Measurements from ENCODE around the gene SREBF2. TPM values are rescaled to one million over a fixed set of nuclear protein-coding genes. Genes with fewer than 3 reads are reported as not detected.

SREBF2 gene
- total and polyA plus RNA-seq, 2 experiments from 2014 or later, result 113 to 114 TPM

- Histone ChIP-seq H3K4me1 (ENCODE audit: insufficient read depth) (peaks cover 23% of the 10 kb centered on the region), H2AFZ (no peak overlapping the region), H3K27ac (no peak overlapping the region), H3K36me3 (replicated peaks; ENCODE audit: insufficient read depth, low read depth) (no peaks in the 10 kb centered on the region), H3K79me2 (no peaks in the 10 kb centered on the region), H3K4me2 (no peak overlapping the region), H4K20me1 (ENCODE audit: insufficient read depth, poor library complexity, severe bottlenecking) (no peaks in the 10 kb centered on the region), H3K9me2 (replicated peaks; ENCODE audit: insufficient read depth) (no peaks in the 10 kb centered on the region), H3K4me3 (no peak overlapping the region), H3K27me3 (no peaks in the 10 kb centered on the region), H3K9me3 (ENCODE audit: low read depth) (no peaks in the 10 kb centered on the region)
- WGBS (ENCODE audit: low lambda C conversion rate, missing lambda C conversion rate), result 92% methylated on average over 3 of the region's 3 CpGs
- TF ChIP-seq CTCF (IDR thresholded peaks at IDR 0.05; ENCODE audit: poor library complexity) (peak; percentile 58), EZH2 (IDR thresholded peaks at IDR 0.05; ENCODE audit: borderline replicate concordance) (no peak), EZH2phosphoT487 (IDR thresholded peaks at IDR 0.05; ENCODE audit: low read depth, severe bottlenecking, unreplicated experiment) (no peak)
- DNase-seq (ENCODE audit: low spot score), result peak; percentile 71
Observed at GRCh38 chr22:41822317-41823057, 10.4 kb upstream of the SREBF2 start.

GRCh38 chr22:41823797-41824196 is 9.1 kb upstream of the SREBF2 start:
- Histone ChIP-seq H4K20me1 (ENCODE audit: insufficient read depth, poor library complexity, severe bottlenecking) (no peaks in the 10 kb centered on the region), H3K36me3 (replicated peaks; ENCODE audit: insufficient read depth, low read depth) (no peaks in the 10 kb centered on the region)
- 92% methylated on average over 6 of the region's 6 CpGs for WGBS (ENCODE audit: low lambda C conversion rate, missing lambda C conversion rate)

GRCh38 chr22:41825376-41825775 is 7.5 kb upstream of the SREBF2 start:
- H3K4me2 ChIP-seq, result no peak overlapping the region
- peak overlapping the region; percentile 61 for H3K27ac ChIP-seq
- H3K79me2 ChIP-seq, result no peaks in the 10 kb centered on the region
- no peaks in the 10 kb centered on the region for H4K20me1 ChIP-seq (ENCODE audit: insufficient read depth, poor library complexity, severe bottlenecking)
- H3K4me3 ChIP-seq, result no peak overlapping the region
- 70% methylated on average over 7 of the region's 7 CpGs for WGBS (ENCODE audit: low lambda C conversion rate, missing lambda C conversion rate)
- TF ChIP-seq EZH2phosphoT487 (IDR thresholded peaks at IDR 0.05; ENCODE audit: low read depth, severe bottlenecking, unreplicated experiment), result no peak
- no peaks in the 10 kb centered on the region for H3K36me3 ChIP-seq (replicated peaks; ENCODE audit: insufficient read depth, low read depth)
- H3K4me1 ChIP-seq (ENCODE audit: insufficient read depth), result peaks cover 25% of the 10 kb centered on the region
- H3K9me3 ChIP-seq (ENCODE audit: low read depth), result no peaks in the 10 kb centered on the region
- H3K9me2 ChIP-seq (replicated peaks; ENCODE audit: insufficient read depth), result no peaks in the 10 kb centered on the region
- no peak overlapping the region for H2AFZ ChIP-seq
- H3K27me3 ChIP-seq, result no peaks in the 10 kb centered on the region
- no peak for DNase-seq (ENCODE audit: low spot score)

More at GRCh38 chr22:41823797-41824196, 9.1 kb upstream of the SREBF2 start:
- Histone ChIP-seq H3K4me3 (no peak overlapping the region), H3K27me3 (no peaks in the 10 kb centered on the region), H2AFZ (no peak overlapping the region), H3K9me2 (replicated peaks; ENCODE audit: insufficient read depth) (no peaks in the 10 kb centered on the region), H3K4me2 (no peak overlapping the region), H3K4me1 (ENCODE audit: insufficient read depth) (peaks cover 25% of the 10 kb centered on the region), H3K79me2 (no peaks in the 10 kb centered on the region), H3K27ac (no peak overlapping the region), H3K9me3 (ENCODE audit: low read depth) (no peaks in the 10 kb centered on the region)
- no peak for DNase-seq (ENCODE audit: low spot score)
- no peak for TF ChIP-seq EZH2phosphoT487 (IDR thresholded peaks at IDR 0.05; ENCODE audit: low read depth, severe bottlenecking, unreplicated experiment)
- no peak for TF ChIP-seq CTCF (IDR thresholded peaks at IDR 0.05; ENCODE audit: poor library complexity)

- Histone ChIP-seq H3K27ac (peak overlapping the region; percentile 61), H3K4me2 (peak overlapping the region; percentile 8), H3K9me2 (replicated peaks; ENCODE audit: insufficient read depth) (no peaks in the 10 kb centered on the region), H3K27me3 (no peaks in the 10 kb centered on the region), H4K20me1 (ENCODE audit: insufficient read depth, poor library complexity, severe bottlenecking) (no peaks in the 10 kb centered on the region), H3K36me3 (replicated peaks; ENCODE audit: insufficient read depth, low read depth) (no peaks in the 10 kb centered on the region), H3K9me3 (ENCODE audit: low read depth) (no peaks in the 10 kb centered on the region), H2AFZ (no peak overlapping the region), H3K4me3 (no peak overlapping the region), H3K4me1 (ENCODE audit: insufficient read depth) (peaks cover 25% of the 10 kb centered on the region), H3K79me2 (no peaks in the 10 kb centered on the region)
- TF ChIP-seq EZH2 (IDR thresholded peaks at IDR 0.05; ENCODE audit: borderline replicate concordance), result no peak
- no peak for TF ChIP-seq EZH2phosphoT487 (IDR thresholded peaks at IDR 0.05; ENCODE audit: low read depth, severe bottlenecking, unreplicated experiment)
- no peak for TF ChIP-seq CTCF (IDR thresholded peaks at IDR 0.05; ENCODE audit: poor library complexity)
- WGBS (ENCODE audit: low lambda C conversion rate, missing lambda C conversion rate), result 84% methylated on average over 3 of the region's 3 CpGs
- DNase-seq (ENCODE audit: low spot score), result no peak
Observed at GRCh38 chr22:41826021-41826420, 6.9 kb upstream of the SREBF2 start.
